HEK293 (cell line): ENCODE data around the gene NUSAP1.

Experiments
- CTCF ChIA-PET: fragments of 350-600 bp; formaldehyde crosslinking; extraction: SDS; loops from one replicate; lab custom pipeline; 2021; ENCODE audit warnings: antibody characterized with exemption; lab: Yijun Ruan, JAX
- POLR2A ChIA-PET: fragments of 300-600 bp; formaldehyde crosslinking; extraction: SDS; loops from one replicate; lab custom pipeline; 2020; ENCODE audit warnings: antibody characterized with exemption, inconsistent platforms; lab: Yijun Ruan, JAX
- H3K27ac ChIP-seq: fragments of 200-500 bp; sonication (Bioruptor generic); 2 replicates; pipeline ENCODE4 v1.5.1; 2014; ENCODE audit warnings: low read depth, low read length, control low read depth, inconsistent platforms; ENCODE audit errors: extremely low read depth
- H3K36me3 ChIP-seq, 2 experiments: fragments of 200-500 bp in 1 of 2; sonication (Bioruptor generic) in 1 of 2; 1 replicate in 1 of 2; 2 replicates in 1 of 2; pipeline ENCODE4 v1.5.1; 2014 to 2017; ENCODE audit warnings: inconsistent platforms in 2 of 2, low read length in 2 of 2; ENCODE audit not compliant: control insufficient read depth in 2 of 2, insufficient read depth in 1 of 2
- H3K4me1 ChIP-seq: fragments of 200-500 bp; sonication (Bioruptor generic); 2 replicates; pipeline ENCODE4 v1.5.1; 2014; ENCODE audit warnings: mild to moderate bottlenecking, low read length, inconsistent platforms; ENCODE audit not compliant: control insufficient read depth, insufficient read depth
- H3K4me3 ChIP-seq: 2 replicates; pipeline ENCODE4 v1.5.1; 2011; ENCODE audit warnings: low read depth, mild to moderate bottlenecking, control low read depth, low read length, moderate library complexity
- H3K9me3 ChIP-seq: fragments of 200-500 bp; sonication (Bioruptor generic); 2 replicates; pipeline ENCODE4 v1.5.1; 2014; ENCODE audit warnings: low read depth, low read length, inconsistent platforms; ENCODE audit not compliant: control insufficient read depth, insufficient read depth
- GFI1B ChIP-seq: fragments of 450-650 bp; formaldehyde crosslinking; IDR thresholded peaks from 2 replicates; pipeline ENCODE4 v1.5.1; 2016; ENCODE audit warnings: missing biosample characterization, missing genetic modification characterization
- KLF1 ChIP-seq: fragments of 450-650 bp; formaldehyde crosslinking; IDR thresholded peaks from 2 replicates; pipeline ENCODE4 v1.5.1; 2016; ENCODE audit warnings: missing biosample characterization, missing genetic modification characterization
- SP2 ChIP-seq: fragments of 450-650 bp; formaldehyde crosslinking; IDR thresholded peaks from 2 replicates; pipeline ENCODE4 v1.5.1; 2016; ENCODE audit warnings: missing biosample characterization, missing genetic modification characterization
- WT1 ChIP-seq: fragments of 450-650 bp; formaldehyde crosslinking; IDR thresholded peaks from 2 replicates; pipeline ENCODE4 v1.5.1; 2016; ENCODE audit warnings: missing biosample characterization, missing genetic modification characterization
- ZBTB7A ChIP-seq: fragments of 450-650 bp; formaldehyde crosslinking; IDR thresholded peaks from 2 replicates; pipeline ENCODE4 v1.5.1; 2016; ENCODE audit warnings: low read depth, missing biosample characterization, missing genetic modification characterization
- ZFHX2 ChIP-seq: fragments of 450-650 bp; formaldehyde crosslinking; conservative IDR thresholded peaks from 2 replicates; pipeline ENCODE4 v1.5.1; 2016; ENCODE audit warnings: missing biosample characterization, missing genetic modification characterization
- ZFP41 ChIP-seq: fragments of 450-650 bp; formaldehyde crosslinking; IDR thresholded peaks from 2 replicates; pipeline ENCODE4 v1.5.1; 2016; ENCODE audit warnings: missing biosample characterization, missing genetic modification characterization, borderline replicate concordance
- ZNF112 ChIP-seq: fragments of 450-650 bp; formaldehyde crosslinking; IDR thresholded peaks from 2 replicates; pipeline ENCODE4 v1.5.0; 2017; ENCODE audit warnings: missing biosample characterization, missing genetic modification characterization
- ZNF24 ChIP-seq: fragments of 450-650 bp; formaldehyde crosslinking; IDR thresholded peaks from 2 replicates; pipeline ENCODE4 v1.5.1; 2016; ENCODE audit warnings: missing biosample characterization, missing genetic modification characterization
- ZNF248 ChIP-seq: fragments of 450-650 bp; formaldehyde crosslinking; IDR thresholded peaks from 2 replicates; pipeline ENCODE4 v1.5.1; 2017; ENCODE audit warnings: missing biosample characterization, missing genetic modification characterization
- ZNF354C ChIP-seq: fragments of 450-650 bp; formaldehyde crosslinking; IDR thresholded peaks from 2 replicates; pipeline ENCODE4 v1.5.1; 2016; ENCODE audit warnings: missing biosample characterization, missing genetic modification characterization, low read depth, borderline replicate concordance
- ZNF404 ChIP-seq: fragments of 450-650 bp; formaldehyde crosslinking; IDR thresholded peaks from 2 replicates; pipeline ENCODE4 v1.5.1; 2017; ENCODE audit warnings: missing biosample characterization, missing genetic modification characterization
- ZNF423 ChIP-seq: fragments of 450-650 bp; formaldehyde crosslinking; IDR thresholded peaks from 2 replicates; pipeline ENCODE4 v1.5.1; 2016; ENCODE audit warnings: missing biosample characterization, missing genetic modification characterization
- ZNF433 ChIP-seq: fragments of 450-650 bp; formaldehyde crosslinking; IDR thresholded peaks from 2 replicates; pipeline ENCODE4 v1.5.1; 2016; ENCODE audit warnings: missing biosample characterization, missing genetic modification characterization, low read depth
- ZNF548 ChIP-seq: fragments of 450-650 bp; formaldehyde crosslinking; IDR thresholded peaks from 2 replicates; pipeline ENCODE4 v1.5.1; 2016; ENCODE audit warnings: missing biosample characterization, missing genetic modification characterization
- ZNF791 ChIP-seq: fragments of 450-650 bp; formaldehyde crosslinking; IDR thresholded peaks from 2 replicates; pipeline ENCODE4 v1.5.1; 2016; ENCODE audit warnings: missing biosample characterization, missing genetic modification characterization
- TF ChIP-seq, protein P1 (sequence below): fragments of 450-650 bp; formaldehyde crosslinking; IDR thresholded peaks from 2 replicates; pipeline ENCODE4 v1.5.0; 2017; ENCODE audit warnings: missing biosample characterization, missing genetic modification characterization, borderline replicate concordance
- TF ChIP-seq, protein P2 (sequence below): fragments of 450-650 bp; formaldehyde crosslinking; IDR thresholded peaks from 2 replicates; pipeline ENCODE4 v1.5.1; 2016; ENCODE audit warnings: missing biosample characterization, missing genetic modification characterization
- TF ChIP-seq, protein P3 (sequence below): fragments of 450-650 bp; formaldehyde crosslinking; IDR thresholded peaks from 2 replicates; pipeline ENCODE4 v1.5.1; 2017; ENCODE audit warnings: missing biosample characterization, missing genetic modification characterization
- TF ChIP-seq, protein P4 (sequence below): fragments of 450-650 bp; formaldehyde crosslinking; IDR thresholded peaks from 2 replicates; pipeline ENCODE4 v1.5.1; 2017; ENCODE audit warnings: missing biosample characterization, missing genetic modification characterization

Gene NUSAP1

DNA sequence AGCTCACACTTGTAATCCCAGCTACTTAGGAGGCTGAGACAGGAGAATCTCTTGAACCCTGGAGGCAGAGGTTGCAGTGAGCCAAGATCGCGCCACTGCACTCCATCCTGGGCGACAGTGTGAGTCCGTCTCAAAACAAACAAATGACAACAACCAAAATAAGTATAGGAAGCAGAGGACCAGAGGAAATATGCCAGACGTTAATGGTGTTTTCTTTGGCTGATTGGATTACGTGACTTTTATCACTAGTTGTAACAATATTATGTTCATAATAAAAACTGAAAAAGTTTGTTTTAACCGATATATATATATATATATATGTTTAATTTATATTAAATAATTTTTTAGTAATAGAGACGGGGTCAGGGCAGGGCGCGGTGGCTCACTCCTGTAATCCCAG lies 21.7 kb downstream of the NUSAP1 start:
- Histone ChIP-seq H3K9me3 (no peaks in the 10 kb centered on the region), H3K4me3 (no peak overlapping the region), H3K36me3 (peaks cover 85 to 87% of the 10 kb centered on the region in 2 experiments), H3K4me1 (no peaks in the 10 kb centered on the region), H3K27ac (no peak overlapping the region)
- TF ChIP-seq ZNF354C (tag by site-specific recombination): no peak
- TF ChIP-seq, protein P1, sequence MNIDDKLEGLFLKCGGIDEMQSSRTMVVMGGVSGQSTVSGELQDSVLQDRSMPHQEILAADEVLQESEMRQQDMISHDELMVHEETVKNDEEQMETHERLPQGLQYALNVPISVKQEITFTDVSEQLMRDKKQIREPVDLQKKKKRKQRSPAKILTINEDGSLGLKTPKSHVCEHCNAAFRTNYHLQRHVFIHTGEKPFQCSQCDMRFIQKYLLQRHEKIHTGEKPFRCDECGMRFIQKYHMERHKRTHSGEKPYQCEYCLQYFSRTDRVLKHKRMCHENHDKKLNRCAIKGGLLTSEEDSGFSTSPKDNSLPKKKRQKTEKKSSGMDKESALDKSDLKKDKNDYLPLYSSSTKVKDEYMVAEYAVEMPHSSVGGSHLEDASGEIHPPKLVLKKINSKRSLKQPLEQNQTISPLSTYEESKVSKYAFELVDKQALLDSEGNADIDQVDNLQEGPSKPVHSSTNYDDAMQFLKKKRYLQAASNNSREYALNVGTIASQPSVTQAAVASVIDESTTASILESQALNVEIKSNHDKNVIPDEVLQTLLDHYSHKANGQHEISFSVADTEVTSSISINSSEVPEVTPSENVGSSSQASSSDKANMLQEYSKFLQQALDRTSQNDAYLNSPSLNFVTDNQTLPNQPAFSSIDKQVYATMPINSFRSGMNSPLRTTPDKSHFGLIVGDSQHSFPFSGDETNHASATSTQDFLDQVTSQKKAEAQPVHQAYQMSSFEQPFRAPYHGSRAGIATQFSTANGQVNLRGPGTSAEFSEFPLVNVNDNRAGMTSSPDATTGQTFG (tag by site-specific recombination): no peak
- TF ChIP-seq ZBTB7A (tag by site-specific recombination): no peak
- no peak for TF ChIP-seq ZNF248 (tag by site-specific recombination)
- no peak for TF ChIP-seq ZFP41 (tag by site-specific recombination)
- TF ChIP-seq ZNF548 (tag by site-specific recombination): no peak
- no peak for TF ChIP-seq ZNF404 (tag by site-specific recombination)
- TF ChIP-seq, protein P2, sequence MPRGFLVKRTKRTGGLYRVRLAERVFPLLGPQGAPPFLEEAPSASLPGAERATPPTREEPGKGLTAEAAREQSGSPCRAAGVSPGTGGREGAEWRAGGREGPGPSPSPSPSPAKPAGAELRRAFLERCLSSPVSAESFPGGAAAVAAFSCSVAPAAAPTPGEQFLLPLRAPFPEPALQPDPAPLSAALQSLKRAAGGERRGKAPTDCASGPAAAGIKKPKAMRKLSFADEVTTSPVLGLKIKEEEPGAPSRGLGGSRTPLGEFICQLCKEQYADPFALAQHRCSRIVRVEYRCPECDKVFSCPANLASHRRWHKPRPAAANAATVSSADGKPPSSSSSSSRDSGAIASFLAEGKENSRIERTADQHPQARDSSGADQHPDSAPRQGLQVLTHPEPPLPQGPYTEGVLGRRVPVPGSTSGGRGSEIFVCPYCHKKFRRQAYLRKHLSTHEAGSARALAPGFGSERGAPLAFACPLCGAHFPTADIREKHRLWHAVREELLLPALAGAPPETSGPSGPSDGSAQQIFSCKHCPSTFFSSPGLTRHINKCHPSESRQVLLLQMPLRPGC (tag by site-specific recombination): no peak
- CTCF ChIA-PET: interaction anchor here (0.8 kb wide), 1 partner anchor 22 kb away, joined by 4 read pairs; the partner anchor contains the start of genes NUSAP1 and OIP5
- POLR2A ChIA-PET: interaction anchor here (0.7 to 1.1 kb wide), 2 partner anchors 22 to 228 kb away, joined by 3 read pairs; partner anchors contain the start of genes NUSAP1 and OIP5

DNA sequence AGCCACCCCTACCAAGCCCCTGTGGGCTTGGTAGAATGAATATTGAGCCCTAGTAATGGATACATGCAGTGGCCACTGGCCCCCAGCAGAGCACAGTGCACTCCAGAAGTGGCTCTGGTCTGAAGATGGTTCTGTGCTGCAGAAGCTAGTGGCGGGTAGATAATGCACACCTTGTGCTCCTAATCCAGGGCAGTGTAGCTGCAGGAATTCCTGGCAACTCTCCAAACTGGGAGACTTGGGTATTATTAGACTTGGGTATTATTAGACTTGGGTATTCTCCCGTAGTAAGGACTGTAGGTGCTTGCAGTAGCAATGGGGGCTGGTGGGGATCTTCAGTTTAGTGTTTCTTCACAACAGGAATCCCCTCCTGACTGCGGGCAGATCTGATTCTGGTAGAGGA lies 34.7 kb downstream of the NUSAP1 start:
- Histone ChIP-seq H3K9me3 (no peaks in the 10 kb centered on the region), H3K4me1 (no peaks in the 10 kb centered on the region), H3K4me3 (no peak overlapping the region), H3K27ac (no peak overlapping the region), H3K36me3 (peaks cover 67 to 89% of the 10 kb centered on the region in 2 experiments)
- ChIA-PET CTCF (interaction anchor here (0.6 kb wide), 1 partner anchor 142 kb away, joined by 3 read pairs; no protein-coding TSS in a partner anchor), POLR2A (no interaction called here)
- TF ChIP-seq ZNF791 (tag by site-specific recombination) (no peak), KLF1 (tag by site-specific recombination) (no peak), ZNF112 (tag by site-specific recombination) (no peak), ZNF433 (no peak), WT1 (tag by site-specific recombination) (no peak), ZFHX2 (tag by site-specific recombination) (no peak), ZNF24 (tag by site-specific recombination) (no peak), GFI1B (tag by site-specific recombination) (no peak), ZNF423 (tag by site-specific recombination) (no peak), SP2 (tag by site-specific recombination) (no peak)
- TF ChIP-seq, protein P3, sequence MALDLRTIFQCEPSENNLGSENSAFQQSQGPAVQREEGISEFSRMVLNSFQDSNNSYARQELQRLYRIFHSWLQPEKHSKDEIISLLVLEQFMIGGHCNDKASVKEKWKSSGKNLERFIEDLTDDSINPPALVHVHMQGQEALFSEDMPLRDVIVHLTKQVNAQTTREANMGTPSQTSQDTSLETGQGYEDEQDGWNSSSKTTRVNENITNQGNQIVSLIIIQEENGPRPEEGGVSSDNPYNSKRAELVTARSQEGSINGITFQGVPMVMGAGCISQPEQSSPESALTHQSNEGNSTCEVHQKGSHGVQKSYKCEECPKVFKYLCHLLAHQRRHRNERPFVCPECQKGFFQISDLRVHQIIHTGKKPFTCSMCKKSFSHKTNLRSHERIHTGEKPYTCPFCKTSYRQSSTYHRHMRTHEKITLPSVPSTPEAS (tag by site-specific recombination): no peak
- TF ChIP-seq, protein P4, sequence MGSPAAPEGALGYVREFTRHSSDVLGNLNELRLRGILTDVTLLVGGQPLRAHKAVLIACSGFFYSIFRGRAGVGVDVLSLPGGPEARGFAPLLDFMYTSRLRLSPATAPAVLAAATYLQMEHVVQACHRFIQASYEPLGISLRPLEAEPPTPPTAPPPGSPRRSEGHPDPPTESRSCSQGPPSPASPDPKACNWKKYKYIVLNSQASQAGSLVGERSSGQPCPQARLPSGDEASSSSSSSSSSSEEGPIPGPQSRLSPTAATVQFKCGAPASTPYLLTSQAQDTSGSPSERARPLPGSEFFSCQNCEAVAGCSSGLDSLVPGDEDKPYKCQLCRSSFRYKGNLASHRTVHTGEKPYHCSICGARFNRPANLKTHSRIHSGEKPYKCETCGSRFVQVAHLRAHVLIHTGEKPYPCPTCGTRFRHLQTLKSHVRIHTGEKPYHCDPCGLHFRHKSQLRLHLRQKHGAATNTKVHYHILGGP: no peak
